ENCODE data around the gene SETD3.

DNA sequence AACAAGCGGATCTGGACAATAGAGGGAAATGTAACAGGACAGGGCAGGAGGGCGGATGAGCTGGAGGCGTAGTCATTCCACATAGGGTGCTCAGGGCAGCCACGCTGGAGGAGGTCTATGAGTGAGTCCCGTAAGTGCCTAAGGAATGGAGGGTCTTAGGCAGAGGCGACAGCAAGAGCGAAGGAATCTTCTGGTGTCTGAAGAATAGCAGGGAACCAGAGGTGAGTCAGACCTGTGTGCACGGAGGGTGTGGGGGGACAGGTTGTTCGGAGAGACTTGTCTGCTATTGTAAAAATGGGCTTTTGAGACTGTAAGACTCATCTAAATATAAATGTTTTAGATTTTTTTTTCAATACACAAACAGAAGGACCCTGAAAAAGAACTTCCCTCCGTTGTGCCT, 70.6 kb downstream of the SETD3 start:
- TF ChIP-seq, protein P1, sequence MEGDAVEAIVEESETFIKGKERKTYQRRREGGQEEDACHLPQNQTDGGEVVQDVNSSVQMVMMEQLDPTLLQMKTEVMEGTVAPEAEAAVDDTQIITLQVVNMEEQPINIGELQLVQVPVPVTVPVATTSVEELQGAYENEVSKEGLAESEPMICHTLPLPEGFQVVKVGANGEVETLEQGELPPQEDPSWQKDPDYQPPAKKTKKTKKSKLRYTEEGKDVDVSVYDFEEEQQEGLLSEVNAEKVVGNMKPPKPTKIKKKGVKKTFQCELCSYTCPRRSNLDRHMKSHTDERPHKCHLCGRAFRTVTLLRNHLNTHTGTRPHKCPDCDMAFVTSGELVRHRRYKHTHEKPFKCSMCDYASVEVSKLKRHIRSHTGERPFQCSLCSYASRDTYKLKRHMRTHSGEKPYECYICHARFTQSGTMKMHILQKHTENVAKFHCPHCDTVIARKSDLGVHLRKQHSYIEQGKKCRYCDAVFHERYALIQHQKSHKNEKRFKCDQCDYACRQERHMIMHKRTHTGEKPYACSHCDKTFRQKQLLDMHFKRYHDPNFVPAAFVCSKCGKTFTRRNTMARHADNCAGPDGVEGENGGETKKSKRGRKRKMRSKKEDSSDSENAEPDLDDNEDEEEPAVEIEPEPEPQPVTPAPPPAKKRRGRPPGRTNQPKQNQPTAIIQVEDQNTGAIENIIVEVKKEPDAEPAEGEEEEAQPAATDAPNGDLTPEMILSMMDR (IDR thresholded peaks at IDR 0.05): no peak
- no peak for TF ChIP-seq POLR2AphosphoS5 (IDR thresholded peaks at IDR 0.05)

Data from gastroesophageal sphincter (tissue), 3 donors.